Astrocyte (in vitro differentiated cells and primary cell): ENCODE data around the gene CLBA1. TPM values are rescaled to one million over a fixed set of nuclear protein-coding genes. Genes with fewer than 3 reads are reported as not detected.

Experiments used
- DNase-seq: peaks from one replicate; pipeline ENCODE4 v3.0.0-alpha.2; 2010; ENCODE audit warnings: low read depth
- FAIRE-seq: peaks from 2 replicates; lab custom pipeline; 2011; peaks lifted over from hg19 to GRCh38; lab: Jason Lieb, UNC
- H2AFZ ChIP-seq: 2 replicates; pipeline ENCODE4 v1.6.0; 2012; ENCODE audit warnings: low read depth, low read length, inconsistent platforms
- H3K27ac ChIP-seq: 2 replicates; pipeline ENCODE4 v1.5.1; 2011; ENCODE audit warnings: low read depth, low read length, inconsistent platforms
- H3K27me3 ChIP-seq: 2 replicates; pipeline ENCODE4 v1.6.0; 2011; ENCODE audit warnings: low read length, inconsistent platforms; ENCODE audit not compliant: insufficient read depth
- H3K36me3 ChIP-seq: 2 replicates; pipeline ENCODE4 v1.5.1; 2011; ENCODE audit warnings: low read length, inconsistent platforms; ENCODE audit not compliant: insufficient read depth
- H3K4me1 ChIP-seq: 2 replicates; pipeline ENCODE4 v1.5.1; 2011; ENCODE audit warnings: low read length, inconsistent platforms; ENCODE audit not compliant: insufficient read depth
- H3K4me2 ChIP-seq: 2 replicates; pipeline ENCODE4 v1.6.0; 2012; ENCODE audit warnings: low read length, inconsistent platforms
- H3K4me3 ChIP-seq: 2 replicates; pipeline ENCODE4 v1.5.1; 2011; ENCODE audit warnings: low read depth, mild to moderate bottlenecking, low read length, inconsistent platforms; ENCODE audit not compliant: insufficient read depth
- H3K79me2 ChIP-seq: 2 replicates; pipeline ENCODE4 v1.6.0; 2012; ENCODE audit warnings: mild to moderate bottlenecking, low read length, inconsistent platforms; ENCODE audit not compliant: insufficient read depth
- H3K9ac ChIP-seq: 2 replicates; pipeline ENCODE4 v1.6.0; 2012; ENCODE audit warnings: mild to moderate bottlenecking, low read length, inconsistent platforms
- H3K9me3 ChIP-seq: 2 replicates; pipeline ENCODE4 v1.5.1; 2012; ENCODE audit warnings: low read depth, mild to moderate bottlenecking, low read length, inconsistent platforms; ENCODE audit not compliant: insufficient read depth
- H4K20me1 ChIP-seq: 2 replicates; pipeline ENCODE4 v1.6.0; 2012; ENCODE audit warnings: low read length, inconsistent platforms; ENCODE audit not compliant: insufficient read depth
- H3K27ac Mint-ChIP-seq: one replicate; pipeline ENCODE4 v1.8.0; 2021; ENCODE audit warnings: mild to moderate bottlenecking, mixed read lengths; ENCODE audit not compliant: unreplicated experiment
- H3K27me3 Mint-ChIP-seq: one replicate; pipeline ENCODE4 v1.8.0; 2021; ENCODE audit warnings: low read depth, mixed read lengths; ENCODE audit not compliant: unreplicated experiment
- H3K36me3 Mint-ChIP-seq: one replicate; pipeline ENCODE4 v1.8.0; 2021; ENCODE audit warnings: low read depth, mixed read lengths; ENCODE audit not compliant: unreplicated experiment
- H3K4me1 Mint-ChIP-seq: one replicate; pipeline ENCODE4 v1.8.0; 2021; ENCODE audit warnings: low read depth, mixed read lengths; ENCODE audit not compliant: unreplicated experiment
- H3K4me3 Mint-ChIP-seq: one replicate; pipeline ENCODE4 v1.8.0; 2021; ENCODE audit warnings: mild to moderate bottlenecking, moderate library complexity, mixed read lengths; ENCODE audit not compliant: unreplicated experiment
- H3K9me3 Mint-ChIP-seq: one replicate; pipeline ENCODE4 v1.8.0; 2021; ENCODE audit warnings: mild to moderate bottlenecking, mixed read lengths; ENCODE audit not compliant: unreplicated experiment
- EZH2 ChIP-seq: IDR thresholded peaks from 2 replicates; pipeline ENCODE4 v1.6.1; 2012; ENCODE audit warnings: mild to moderate bottlenecking, low read length, inconsistent platforms; ENCODE audit not compliant: insufficient read depth
- total RNA-seq: library from RNA; stranded (reverse); gene quantifications from 2 replicates; pipeline ENCODE4 v1.2.1, GENCODE V29; 2021
- TF ChIP-seq, protein P1 (sequence below): IDR thresholded peaks from 2 replicates; pipeline ENCODE4 v1.5.1; 2011; ENCODE audit warnings: low read depth, mild to moderate bottlenecking, inconsistent platforms, low read length, moderate library complexity; ENCODE audit not compliant: insufficient read depth

Gene CLBA1
- total RNA-seq, 1 donor from 2014 or later = 6.3 TPM

DNA sequence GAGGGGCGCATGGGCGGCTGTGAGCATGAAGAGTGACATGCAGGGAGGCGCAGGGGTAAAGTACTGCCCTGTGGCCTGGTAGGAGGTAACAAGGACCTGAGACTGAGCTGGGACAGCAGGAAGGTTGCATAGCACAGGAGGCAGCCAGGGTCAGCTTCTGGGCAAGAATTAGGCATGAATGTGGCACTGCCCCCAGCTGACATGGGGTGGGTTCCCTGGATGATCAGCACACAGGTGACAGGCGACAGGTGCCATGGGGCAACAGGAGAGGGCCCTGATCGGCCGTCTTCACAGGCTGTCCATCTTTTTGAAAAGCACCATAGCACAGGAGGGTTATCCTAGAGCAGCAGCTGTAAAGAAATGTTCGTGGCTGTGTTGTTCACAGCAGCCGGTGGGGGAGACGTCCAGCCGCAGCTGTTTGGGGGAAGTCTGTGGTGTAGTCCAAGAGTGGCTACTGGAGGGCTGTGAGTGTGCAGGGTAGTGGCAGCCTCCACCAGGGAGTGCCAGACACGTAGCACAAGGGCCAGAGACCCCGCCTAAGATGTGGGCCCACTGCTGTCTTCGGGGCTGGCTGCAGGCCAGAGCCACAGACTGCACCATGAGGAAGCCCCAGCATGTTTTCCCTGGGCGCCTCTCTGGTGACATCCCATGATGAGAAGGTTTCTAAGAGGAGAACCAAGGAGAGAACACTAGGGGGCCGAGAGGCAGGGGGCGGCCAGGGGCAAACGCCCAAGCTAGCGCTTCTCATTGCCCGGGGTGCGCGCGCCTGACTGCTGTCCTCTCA is 8.4 kb downstream of the CLBA1 start:
- DNase-seq = no peak
- H4K20me1 ChIP-seq = no peaks in the 10 kb centered on the region
- no peak overlapping the region for H3K27ac Mint-ChIP-seq
- TF ChIP-seq, protein P1, sequence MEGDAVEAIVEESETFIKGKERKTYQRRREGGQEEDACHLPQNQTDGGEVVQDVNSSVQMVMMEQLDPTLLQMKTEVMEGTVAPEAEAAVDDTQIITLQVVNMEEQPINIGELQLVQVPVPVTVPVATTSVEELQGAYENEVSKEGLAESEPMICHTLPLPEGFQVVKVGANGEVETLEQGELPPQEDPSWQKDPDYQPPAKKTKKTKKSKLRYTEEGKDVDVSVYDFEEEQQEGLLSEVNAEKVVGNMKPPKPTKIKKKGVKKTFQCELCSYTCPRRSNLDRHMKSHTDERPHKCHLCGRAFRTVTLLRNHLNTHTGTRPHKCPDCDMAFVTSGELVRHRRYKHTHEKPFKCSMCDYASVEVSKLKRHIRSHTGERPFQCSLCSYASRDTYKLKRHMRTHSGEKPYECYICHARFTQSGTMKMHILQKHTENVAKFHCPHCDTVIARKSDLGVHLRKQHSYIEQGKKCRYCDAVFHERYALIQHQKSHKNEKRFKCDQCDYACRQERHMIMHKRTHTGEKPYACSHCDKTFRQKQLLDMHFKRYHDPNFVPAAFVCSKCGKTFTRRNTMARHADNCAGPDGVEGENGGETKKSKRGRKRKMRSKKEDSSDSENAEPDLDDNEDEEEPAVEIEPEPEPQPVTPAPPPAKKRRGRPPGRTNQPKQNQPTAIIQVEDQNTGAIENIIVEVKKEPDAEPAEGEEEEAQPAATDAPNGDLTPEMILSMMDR = no peak
- no peak for TF ChIP-seq EZH2
- peaks cover 6% of the 10 kb centered on the region for H3K27me3 Mint-ChIP-seq
- no peaks in the 10 kb centered on the region for H3K9me3 Mint-ChIP-seq
- no peak overlapping the region for H3K4me2 ChIP-seq
- no peak overlapping the region for H3K4me3 ChIP-seq
- peaks cover 32% of the 10 kb centered on the region for H3K36me3 Mint-ChIP-seq
- H3K9me3 ChIP-seq = no peaks in the 10 kb centered on the region
- no peak for FAIRE-seq
- H3K36me3 ChIP-seq = peaks cover 3% of the 10 kb centered on the region
- H3K4me3 Mint-ChIP-seq = no peak overlapping the region
- no peaks in the 10 kb centered on the region for H3K27me3 ChIP-seq
- H2AFZ ChIP-seq = no peak overlapping the region
- H3K4me1 Mint-ChIP-seq = no peaks in the 10 kb centered on the region
- H3K4me1 ChIP-seq = no peaks in the 10 kb centered on the region
- no peak overlapping the region for H3K9ac ChIP-seq
- no peak overlapping the region for H3K27ac ChIP-seq
- H3K79me2 ChIP-seq = no peaks in the 10 kb centered on the region

GRCh38 chr14:104994978-104995377 is 9.4 kb downstream of the CLBA1 start:
- Mint-ChIP-seq H3K9me3 (no peaks in the 10 kb centered on the region), H3K27ac (no peak overlapping the region), H3K4me1 (no peaks in the 10 kb centered on the region), H3K36me3 (peaks cover 34% of the 10 kb centered on the region), H3K27me3 (peaks cover 5% of the 10 kb centered on the region), H3K4me3 (no peak overlapping the region)
- TF ChIP-seq, protein P1 = no peak
- TF ChIP-seq EZH2 = no peak
- H3K4me3 ChIP-seq = no peak overlapping the region
- H3K36me3 ChIP-seq = peaks cover 3% of the 10 kb centered on the region
- no peaks in the 10 kb centered on the region for H4K20me1 ChIP-seq
- no peak overlapping the region for H3K4me2 ChIP-seq
- no peaks in the 10 kb centered on the region for H3K27me3 ChIP-seq
- FAIRE-seq = no peak
- DNase-seq = no peak
- H3K9me3 ChIP-seq = no peaks in the 10 kb centered on the region
- no peak overlapping the region for H2AFZ ChIP-seq
- H3K4me1 ChIP-seq = no peaks in the 10 kb centered on the region
- no peaks in the 10 kb centered on the region for H3K79me2 ChIP-seq
- H3K27ac ChIP-seq = no peak overlapping the region
- no peak overlapping the region for H3K9ac ChIP-seq

DNA sequence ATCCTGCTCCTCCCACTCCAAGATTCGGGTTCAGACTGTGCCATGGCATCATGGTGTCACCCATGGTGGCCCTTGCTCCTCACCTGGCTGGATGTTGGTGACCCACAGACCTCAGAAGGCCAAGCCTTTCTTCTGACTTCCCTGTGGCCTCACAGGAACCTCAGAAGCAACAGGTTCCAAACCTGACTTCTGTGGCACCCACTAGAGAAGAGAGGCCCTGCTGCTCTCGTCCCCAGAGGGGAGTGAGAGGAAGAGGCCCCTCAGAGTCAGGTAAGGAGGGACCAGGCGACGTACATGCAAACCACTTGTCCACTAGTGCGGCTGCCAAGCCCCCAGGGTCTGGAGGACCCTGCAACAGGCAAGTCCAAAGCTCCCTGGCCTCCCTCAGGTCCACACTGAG is 10.4 kb downstream of the CLBA1 start:
- FAIRE-seq = no peak
- no peak overlapping the region for H3K4me3 Mint-ChIP-seq
- no peak for TF ChIP-seq EZH2

More for the DNA sequence above, 10.4 kb downstream of the CLBA1 start:
- no peaks in the 10 kb centered on the region for H3K4me1 ChIP-seq
- no peaks in the 10 kb centered on the region for H3K9me3 ChIP-seq
- H4K20me1 ChIP-seq = no peaks in the 10 kb centered on the region
- no peak overlapping the region for H3K9ac ChIP-seq
- Mint-ChIP-seq H3K4me1 (no peaks in the 10 kb centered on the region), H3K27ac (no peak overlapping the region), H3K36me3 (peaks cover 30% of the 10 kb centered on the region), H3K9me3 (no peaks in the 10 kb centered on the region), H3K27me3 (peaks cover 5% of the 10 kb centered on the region)
- peaks cover 3% of the 10 kb centered on the region for H3K36me3 ChIP-seq
- no peaks in the 10 kb centered on the region for H3K27me3 ChIP-seq
- no peak overlapping the region for H3K4me3 ChIP-seq
- H3K4me2 ChIP-seq = no peak overlapping the region
- no peak overlapping the region for H3K27ac ChIP-seq
- DNase-seq = no peak
- H2AFZ ChIP-seq = no peak overlapping the region
- H3K79me2 ChIP-seq = no peaks in the 10 kb centered on the region
